HepG2 (cell line): ENCODE data around the gene AKR1C3. TPM values are rescaled to one million over a fixed set of nuclear protein-coding genes. Genes with fewer than 3 reads are reported as not detected.

ENCODE experiments used
- FUBP1 ChIP-seq: sonication (generic); formaldehyde crosslinking; IDR thresholded peaks from 2 replicates; pipeline ENCODE4 v1.5.1; 2020; ENCODE audit warnings: missing genetic modification reagents, mild to moderate bottlenecking, borderline replicate concordance
- GMEB1 ChIP-seq: sonication (generic); formaldehyde crosslinking; IDR thresholded peaks from 2 replicates; pipeline ENCODE4 v1.5.1; 2020; ENCODE audit warnings: missing genetic modification reagents, mild to moderate bottlenecking, borderline replicate concordance
- HOXA5 ChIP-seq: sonication (generic); formaldehyde crosslinking; IDR thresholded peaks from 2 replicates; pipeline ENCODE4 v1.4.0; 2020; ENCODE audit warnings: missing genetic modification reagents
- JDP2 ChIP-seq: sonication (generic); formaldehyde crosslinking; IDR thresholded peaks from 2 replicates; pipeline ENCODE4 v1.8.1; 2022; ENCODE audit warnings: missing genetic modification reagents, borderline replicate concordance
- KDM5B ChIP-seq: sonication (generic); formaldehyde crosslinking; IDR thresholded peaks from 2 replicates; pipeline ENCODE4 v1.4.0; 2020; ENCODE audit warnings: missing genetic modification reagents, mild to moderate bottlenecking, borderline replicate concordance
- KLF11 ChIP-seq: IDR thresholded peaks from 2 replicates; pipeline ENCODE4 v1.6.1; 2016; ENCODE audit warnings: missing compliant biosample characterization
- MED8 ChIP-seq: sonication (generic); formaldehyde crosslinking; IDR thresholded peaks from 2 replicates; pipeline ENCODE4 v1.8.1; 2023; ENCODE audit warnings: mild to moderate bottlenecking, missing genetic modification reagents; ENCODE audit not compliant: insufficient replicate concordance
- NFRKB ChIP-seq: fragments of 450-650 bp; IDR thresholded peaks from 2 replicates; pipeline ENCODE4 v1.6.1; 2017
- NFYB ChIP-seq: sonication (generic); formaldehyde crosslinking; IDR thresholded peaks from 2 replicates; pipeline ENCODE4 v1.4.0; 2020; ENCODE audit warnings: missing genetic modification reagents
- PHF5A ChIP-seq: IDR thresholded peaks from one replicate; pipeline ENCODE4 v1.6.1; 2018; ENCODE audit warnings: low read depth, missing genetic modification reagents; ENCODE audit not compliant: unreplicated experiment
- ZBTB39 ChIP-seq: sonication (generic); formaldehyde crosslinking; IDR thresholded peaks from 2 replicates; pipeline ENCODE4 v1.5.0; 2020; ENCODE audit warnings: missing genetic modification reagents
- ZBTB49 ChIP-seq: sonication (generic); formaldehyde crosslinking; IDR thresholded peaks from 2 replicates; pipeline ENCODE4 v1.4.0; 2020; ENCODE audit warnings: missing genetic modification reagents, borderline replicate concordance
- ZNF224 ChIP-seq: sonication (generic); formaldehyde crosslinking; IDR thresholded peaks from 2 replicates; pipeline ENCODE4 v1.5.0; 2020; ENCODE audit warnings: mild to moderate bottlenecking, missing genetic modification reagents
- ZNF30 ChIP-seq: sonication (generic); formaldehyde crosslinking; IDR thresholded peaks from 2 replicates; pipeline ENCODE4 v1.5.0; 2020; ENCODE audit warnings: mild to moderate bottlenecking, missing genetic modification reagents
- ZNF841 ChIP-seq: sonication (generic); formaldehyde crosslinking; IDR thresholded peaks from 2 replicates; pipeline ENCODE4 v1.8.1; 2023; ENCODE audit warnings: missing genetic modification reagents, borderline replicate concordance
- ZSCAN5A ChIP-seq: sonication (generic); formaldehyde crosslinking; IDR thresholded peaks from 2 replicates; pipeline ENCODE4 v1.8.0; 2022; ENCODE audit warnings: mild to moderate bottlenecking, missing genetic modification reagents, borderline replicate concordance
- ZUFSP ChIP-seq: sonication (generic); formaldehyde crosslinking; IDR thresholded peaks from 2 replicates; pipeline ENCODE4 v1.9.0; 2021; ENCODE audit warnings: missing genetic modification reagents, mild to moderate bottlenecking, borderline replicate concordance
- polyA plus RNA-seq, 8 experiments: library from polyadenylated mRNA; depleted of rRNA in 3 of 8; stranded (reverse) in 7 of 8; unstranded in 1 of 8; fragments of >200 nt; fragmentation: Illumina TruSeq in 4 of 8; extraction: Trizol in 4 of 8; gene quantifications; 2 replicates each; pipeline versions ENCODE4 v1.2.1 to v1.2.3, GENCODE V29; 2011 to 2016; ENCODE audit warnings: low read depth in 4 of 8, missing spikeins in 1 of 8, mixed read lengths in 1 of 8; ENCODE audit not compliant: insufficient read depth in 1 of 8
- total RNA-seq, 5 experiments: library from RNA; depleted of rRNA; stranded (reverse); fragments of >200 nt; fragmentation: Illumina TruSeq; extraction: Trizol; gene quantifications; 2 replicates each; pipeline ENCODE4 v1.2.3, GENCODE V29; 2016; ENCODE audit warnings: low read depth in 1 of 5

AKR1C3 gene
- total and polyA plus RNA-seq, 2 of the 13 experiments (the other 11 are each of a cell fraction or from before 2014, with no cell fraction given), result 368 to 532 TPM

GRCh38 chr10:5147255-5147980 lies 53.2 kb downstream of the AKR1C3 start (continued):
- peak; percentile 53; the same call in 1 of the 2 replicates for TF ChIP-seq GMEB1
- no peak for TF ChIP-seq NFYB (CRISPR knock-in tag)
- no peak for TF ChIP-seq ZUFSP
- no peak for TF ChIP-seq KDM5B (CRISPR knock-in tag)
- peak; percentile 67; the same call in 1 of the 2 replicates for TF ChIP-seq HOXA5 (CRISPR knock-in tag)
- TF ChIP-seq PHF5A, result no peak
- no peak for TF ChIP-seq ZNF224
- no peak for TF ChIP-seq ZNF30
- peak; percentile 69; the same call in 1 of the 2 replicates for TF ChIP-seq ZBTB39 (CRISPR knock-in tag)
- TF ChIP-seq KLF11, result peak; percentile 69
- no peak for TF ChIP-seq ZNF841 (CRISPR knock-in tag)
- TF ChIP-seq ZSCAN5A (CRISPR knock-in tag), result peak; percentile 94; the same call in 1 of the 2 replicates
- TF ChIP-seq FUBP1 (CRISPR knock-in tag), result no peak
- no peak for TF ChIP-seq ZBTB49 (CRISPR knock-in tag)
- TF ChIP-seq JDP2 (CRISPR knock-in tag), result peak; percentile 55; the same call in 1 of the 2 replicates
- TF ChIP-seq NFRKB, result peak; percentile 49; the same call in 1 of the 2 replicates
- TF ChIP-seq MED8 (CRISPR knock-in tag), result peak; percentile 95
